Activated CD4-positive, alpha-beta T cell treated with anti-CD3 and anti-CD28 coated beads, Interleukin-2, amount 10 ng/mL, durations not matched to agents 7 days and 5 days (primary cell): ENCODE data around the gene SLC25A10. TPM values are rescaled to one million over a fixed set of nuclear protein-coding genes. Genes with fewer than 3 reads are reported as not detected.

Experiments
- CTCF ChIA-PET: fragments of 350-600 bp; sonication (Branson Sonifier 250); formaldehyde crosslinking; loops from one replicate; lab custom pipeline; 2021; ENCODE audit warnings: antibody characterized with exemption; lab: Charles Lee
- POLR2A ChIA-PET: fragments of 350-600 bp; sonication (Branson Sonifier 250); formaldehyde crosslinking; loops from one replicate; lab custom pipeline; 2021; ENCODE audit warnings: antibody characterized with exemption; lab: Charles Lee
- DNase-seq: peaks from one replicate; pipeline ENCODE4 v3.0.0-alpha.2; 2020
- H3K27ac Mint-ChIP-seq: one replicate; pipeline ENCODE4 v1.8.0; 2021; ENCODE audit warnings: mild to moderate bottlenecking, moderate library complexity, mixed read lengths
- H3K27me3 Mint-ChIP-seq: one replicate; pipeline ENCODE4 v1.8.0; 2021; ENCODE audit warnings: mixed read lengths
- H3K36me3 Mint-ChIP-seq: one replicate; pipeline ENCODE4 v1.8.0; 2021; ENCODE audit warnings: low read depth, mixed read lengths
- H3K4me1 Mint-ChIP-seq: one replicate; pipeline ENCODE4 v1.8.0; 2021; ENCODE audit warnings: mixed read lengths
- H3K4me3 Mint-ChIP-seq: one replicate; pipeline ENCODE4 v1.8.0; 2021; ENCODE audit warnings: mild to moderate bottlenecking, moderate library complexity, mixed read lengths
- H3K9me3 Mint-ChIP-seq: one replicate; pipeline ENCODE4 v1.8.0; 2021; ENCODE audit warnings: mixed read lengths
- total RNA-seq, 2 experiments: library from RNA; stranded (reverse); gene quantifications; one replicate each; pipeline ENCODE4 v1.2.3, GENCODE V29; 2021

SLC25A10 gene
- total RNA-seq, 2 experiments from 2014 or later: 29.2 to 32.4 TPM

GRCh38 chr17:81676906-81677305 lies 35.2 kb upstream of the SLC25A10 start:
- H3K9me3 Mint-ChIP-seq: no peaks in the 10 kb centered on the region
- H3K36me3 Mint-ChIP-seq: peaks cover 14% of the 10 kb centered on the region
- peaks cover 15% of the 10 kb centered on the region for H3K4me1 Mint-ChIP-seq
- ChIA-PET POLR2A (no interaction called here), CTCF (interaction anchor here (1.5 kb wide), 1 partner anchor 8 kb away, joined by 10 read pairs; the partner anchor contains the start of genes ARL16 and HGS)
- H3K27ac Mint-ChIP-seq: no peak overlapping the region
- H3K4me3 Mint-ChIP-seq: no peak overlapping the region
- H3K27me3 Mint-ChIP-seq: no peaks in the 10 kb centered on the region
- no peak for DNase-seq

GRCh38 chr17:81680150-81680549 lies 31.9 kb upstream of the SLC25A10 start:
- POLR2A ChIA-PET: no interaction called here
- CTCF ChIA-PET: interaction anchor here (1.1 kb wide), 1 partner anchor 17 kb away, joined by 3 read pairs; no protein-coding TSS in a partner anchor
- Mint-ChIP-seq H3K4me1 (peaks cover 34% of the 10 kb centered on the region), H3K36me3 (peaks cover 15% of the 10 kb centered on the region), H3K27me3 (no peaks in the 10 kb centered on the region), H3K9me3 (no peaks in the 10 kb centered on the region), H3K27ac (no peak overlapping the region), H3K4me3 (no peak overlapping the region)
- no peak for DNase-seq

- ChIA-PET CTCF (interaction anchor here (1.6 kb wide), 1 partner anchor 9 kb away, joined by 4 read pairs; no protein-coding TSS in a partner anchor), POLR2A (no interaction called here)
- no peak overlapping the region for H3K27ac Mint-ChIP-seq
- no peak for DNase-seq
- no peaks in the 10 kb centered on the region for H3K27me3 Mint-ChIP-seq
- H3K4me1 Mint-ChIP-seq: peaks cover 39% of the 10 kb centered on the region
- H3K4me3 Mint-ChIP-seq: peak overlapping the region; percentile 86
- H3K36me3 Mint-ChIP-seq: peaks cover 15% of the 10 kb centered on the region
- no peaks in the 10 kb centered on the region for H3K9me3 Mint-ChIP-seq
These were observed 30.4 kb upstream of the SLC25A10 start for GRCh38 chr17:81681672-81682071.

- peaks cover 39% of the 10 kb centered on the region for H3K4me1 Mint-ChIP-seq
- no peaks in the 10 kb centered on the region for H3K27me3 Mint-ChIP-seq
- H3K27ac Mint-ChIP-seq: peak overlapping the region; percentile 82
- DNase-seq: no peak
- POLR2A ChIA-PET: no interaction called here
- peak overlapping the region; percentile 86 for H3K4me3 Mint-ChIP-seq
- no peaks in the 10 kb centered on the region for H3K9me3 Mint-ChIP-seq
- H3K36me3 Mint-ChIP-seq: peaks cover 25% of the 10 kb centered on the region
- CTCF ChIA-PET: interaction anchor here (1.6 to 2.3 kb wide), 3 partner anchors 10 to 172 kb away, joined by 4 to 12 read pairs (median 6); partner anchors contain the start of genes CCDC137 and OXLD1
These were observed 29.4 kb upstream of the SLC25A10 start for GRCh38 chr17:81682565-81683207.

- peak overlapping the region; percentile 86 for H3K4me3 Mint-ChIP-seq
- peak; percentile 16 for DNase-seq
- no peaks in the 10 kb centered on the region for H3K27me3 Mint-ChIP-seq
- H3K36me3 Mint-ChIP-seq: peaks cover 27% of the 10 kb centered on the region
- ChIA-PET CTCF (interaction anchor here (1.3 to 3.0 kb wide), 6 partner anchors 7 to 171 kb away, joined by 4 to 17 read pairs (median 8); partner anchors contain the start of genes CCDC137, MRPL12 and OXLD1), POLR2A (interaction anchor here (1.0 to 1.2 kb wide), 2 partner anchors 17 to 20 kb away, joined by 3 to 11 read pairs; partner anchors contain the start of genes CCDC137, MRPL12 and OXLD1)
- no peaks in the 10 kb centered on the region for H3K9me3 Mint-ChIP-seq
- H3K4me1 Mint-ChIP-seq: peaks cover 39% of the 10 kb centered on the region
- H3K27ac Mint-ChIP-seq: peak overlapping the region; percentile 82
These were observed 28.9 kb upstream of the SLC25A10 start for GRCh38 chr17:81683208-81683583.

- ChIA-PET CTCF (interaction anchor here (1.3 to 3.0 kb wide), 5 partner anchors 8 to 171 kb away, joined by 5 to 17 read pairs (median 10); partner anchors contain the start of genes CCDC137, MRPL12 and OXLD1), POLR2A (interaction anchor here (0.6 to 1.2 kb wide), 3 partner anchors 17 to 865 kb away, joined by 3 to 11 read pairs (median 4); partner anchors contain the start of genes CCDC137, MRPL12 and OXLD1)
- Mint-ChIP-seq H3K27me3 (no peaks in the 10 kb centered on the region), H3K27ac (peak within 1 kb of the TSS; percentile 91), H3K9me3 (no peaks in the 10 kb centered on the region), H3K4me1 (peaks cover 39% of the 10 kb centered on the region), H3K36me3 (peaks cover 30% of the 10 kb centered on the region), H3K4me3 (peak within 1 kb of the TSS; percentile 86)
- DNase-seq: peak; percentile 98
These were observed 28.3 kb upstream of the SLC25A10 start, which contains the start of the genes ARL16 and HGS for GRCh38 chr17:81683584-81684441. Gene ARL16, minus strand, starts transcription at chr17:81683797. Its CDS starts 44 bp downstream, at chr17:81683753. Gene HGS, plus strand, starts transcription at chr17:81684011. Its CDS starts 56 bp downstream, at chr17:81684067.

- ChIA-PET POLR2A (interaction anchor here (0.6 to 1.2 kb wide), 2 partner anchors 19 to 47 kb away, joined by 4 to 11 read pairs; partner anchors contain the start of gene MRPL12), CTCF (interaction anchor here (1.0 to 3.0 kb wide), 6 partner anchors 9 to 47 kb away, joined by 3 to 17 read pairs (median 8); partner anchors contain the start of genes CCDC137, MRPL12, NPLOC4 and OXLD1)
- Mint-ChIP-seq H3K36me3 (peaks cover 37% of the 10 kb centered on the region), H3K27ac (peak overlapping the region; percentile 82), H3K27me3 (no peaks in the 10 kb centered on the region), H3K9me3 (no peaks in the 10 kb centered on the region), H3K4me3 (peak overlapping the region; percentile 86), H3K4me1 (peaks cover 43% of the 10 kb centered on the region)
- DNase-seq: no peak
These were observed 27.6 kb upstream of the SLC25A10 start for GRCh38 chr17:81684442-81684911.

GRCh38 chr17:81685108-81685507 lies 27.0 kb upstream of the SLC25A10 start:
- DNase-seq: no peak
- POLR2A ChIA-PET: no interaction called here
- no peaks in the 10 kb centered on the region for H3K9me3 Mint-ChIP-seq
- CTCF ChIA-PET: interaction anchor here (1.0 to 3.0 kb wide), 5 partner anchors 9 to 48 kb away, joined by 3 to 17 read pairs (median 4); partner anchors contain the start of genes MRPL12, NPLOC4 and TSPAN10
- peak overlapping the region; percentile 82 for H3K27ac Mint-ChIP-seq
- H3K27me3 Mint-ChIP-seq: no peaks in the 10 kb centered on the region
- H3K4me1 Mint-ChIP-seq: peaks cover 41% of the 10 kb centered on the region
- peak overlapping the region; percentile 86 for H3K4me3 Mint-ChIP-seq
- peaks cover 40% of the 10 kb centered on the region for H3K36me3 Mint-ChIP-seq

GRCh38 chr17:81686614-81687013 lies 25.5 kb upstream of the SLC25A10 start:
- Mint-ChIP-seq H3K4me3 (no peak overlapping the region), H3K4me1 (peaks cover 36% of the 10 kb centered on the region), H3K27ac (no peak overlapping the region), H3K36me3 (peaks cover 44% of the 10 kb centered on the region), H3K9me3 (no peaks in the 10 kb centered on the region), H3K27me3 (no peaks in the 10 kb centered on the region)
- no peak for DNase-seq
- POLR2A ChIA-PET: no interaction called here
- CTCF ChIA-PET: interaction anchor here (0.7 to 1.4 kb wide), 2 partner anchors 11 to 23 kb away, joined by 3 to 4 read pairs; no protein-coding TSS in a partner anchor

- H3K27me3 Mint-ChIP-seq: no peaks in the 10 kb centered on the region
- H3K27ac Mint-ChIP-seq: no peak overlapping the region
- peaks cover 25% of the 10 kb centered on the region for H3K4me1 Mint-ChIP-seq
- no peaks in the 10 kb centered on the region for H3K9me3 Mint-ChIP-seq
- DNase-seq: no peak
- ChIA-PET POLR2A (interaction anchor here (0.6 kb wide), 1 partner anchor 14 kb away, joined by 6 read pairs; no protein-coding TSS in a partner anchor), CTCF (interaction anchor here (1.4 kb wide), 1 partner anchor 24 kb away, joined by 4 read pairs; no protein-coding TSS in a partner anchor)
- H3K36me3 Mint-ChIP-seq: peaks cover 46% of the 10 kb centered on the region
- no peak overlapping the region for H3K4me3 Mint-ChIP-seq
These were observed 24.1 kb upstream of the SLC25A10 start for GRCh38 chr17:81687770-81688541.

GRCh38 chr17:81688616-81689015 lies 23.5 kb upstream of the SLC25A10 start:
- CTCF ChIA-PET: no interaction called here
- H3K4me3 Mint-ChIP-seq: no peak overlapping the region
- no peaks in the 10 kb centered on the region for H3K9me3 Mint-ChIP-seq
- no peaks in the 10 kb centered on the region for H3K27me3 Mint-ChIP-seq
- no peak overlapping the region for H3K27ac Mint-ChIP-seq
- peaks cover 46% of the 10 kb centered on the region for H3K36me3 Mint-ChIP-seq
- DNase-seq: no peak
- POLR2A ChIA-PET: no interaction called here
- H3K4me1 Mint-ChIP-seq: peaks cover 22% of the 10 kb centered on the region
